SK-N-SH (cell line): ENCODE measurements around the gene CPNE4. TPM values are rescaled to one million over a fixed set of nuclear protein-coding genes. Genes with fewer than 3 reads are reported as not detected.

Experiments used
- CTCF ChIA-PET: fragments of 300-600, 350-600 bp; formaldehyde crosslinking; extraction: SDS; loops from one replicate; lab custom pipeline; 2021; lab: Yijun Ruan, JAX
- POLR2A ChIA-PET: fragments of 350-600 bp; sonication (Branson Sonifier 250); formaldehyde crosslinking; extraction: SDS; loops from one replicate; lab custom pipeline; 2020; ENCODE audit warnings: antibody characterized with exemption, inconsistent platforms; lab: Yijun Ruan, JAX
- DNase-seq: peaks from one replicate; pipeline ENCODE4 v3.0.0; 2012
- H2AFZ ChIP-seq: fragments of 200-600 bp; sonication (generic); 2 replicates; pipeline ENCODE4 v1.8.1; 2016; ENCODE audit warnings: antibody characterized with exemption, mild to moderate bottlenecking, low read depth
- H3F3A ChIP-seq: fragments of 200-600 bp; sonication (generic); replicated peaks from 2 replicates; pipeline ENCODE3; 2016; ENCODE audit warnings: antibody characterized with exemption, mild to moderate bottlenecking; ENCODE audit not compliant: insufficient read depth
- H3K27ac ChIP-seq, 2 experiments: fragments of 200-500 bp in 1 of 2; fragments of 200-600 bp in 1 of 2; sonication (Bioruptor generic) in 1 of 2; sonication (generic), shearing (Covaris generic) in 1 of 2; 2 replicates each; pipeline versions ENCODE4 v1.5.1 to v1.6.1; 2014 to 2016; ENCODE audit warnings: low read depth in 2 of 2, inconsistent platforms in 1 of 2, low read length in 1 of 2, mild to moderate bottlenecking in 1 of 2, mixed read lengths in 1 of 2
- H3K27me3 ChIP-seq: fragments of 200-600 bp; sonication (generic), shearing (Covaris generic); 2 replicates; pipeline ENCODE4 v1.6.1; 2016; ENCODE audit warnings: mixed run types; ENCODE audit not compliant: insufficient read depth
- H3K36me3 ChIP-seq, 2 experiments: fragments of 200-500 bp in 1 of 2; fragments of 200-600 bp in 1 of 2; sonication (Bioruptor generic) in 1 of 2; sonication (generic) in 1 of 2; replicated peaks in 1 of 2; 2 replicates each; pipeline versions ENCODE3 to v1.5.1; 2014 to 2016; ENCODE audit warnings: low read length in 1 of 2, mild to moderate bottlenecking in 1 of 2; ENCODE audit not compliant: insufficient read depth in 2 of 2, control insufficient read depth in 1 of 2
- H3K4me1 ChIP-seq, 2 experiments: fragments of 200-500 bp in 1 of 2; fragments of 200-600 bp in 1 of 2; sonication (Bioruptor generic) in 1 of 2; sonication (generic), shearing (Covaris generic) in 1 of 2; 2 replicates each; pipeline versions ENCODE4 v1.5.1 to v1.6.1; 2014 to 2016; ENCODE audit warnings: low read depth in 1 of 2, low read length in 1 of 2, mixed run types in 1 of 2; ENCODE audit not compliant: insufficient read depth in 2 of 2, control insufficient read depth in 1 of 2
- H3K4me2 ChIP-seq: fragments of 200-600 bp; sonication (generic), shearing (Covaris generic); 2 replicates; pipeline ENCODE4 v1.6.1; 2017; ENCODE audit warnings: mixed run types
- H3K4me3 ChIP-seq, 2 experiments: fragments of 200-500 bp in 1 of 2; fragments of 200-600 bp in 1 of 2; sonication (Bioruptor generic) in 1 of 2; sonication (generic), shearing (Covaris generic) in 1 of 2; 2 replicates each; pipeline versions ENCODE4 v1.5.1 to v1.8.1; 2014 to 2016; ENCODE audit warnings: low read depth in 2 of 2, inconsistent platforms in 1 of 2, low read length in 1 of 2, mild to moderate bottlenecking in 1 of 2, mixed read lengths in 1 of 2, moderate library complexity in 1 of 2
- H3K79me2 ChIP-seq: fragments of 200-600 bp; sonication (generic); 2 replicates; pipeline ENCODE4 v1.8.1; 2017; ENCODE audit warnings: mild to moderate bottlenecking; ENCODE audit not compliant: insufficient read depth
- H3K9ac ChIP-seq: fragments of 200-600 bp; sonication (generic); 2 replicates; pipeline ENCODE4 v1.6.1; 2017; ENCODE audit warnings: mixed run types
- H3K9me2 ChIP-seq: fragments of 200-600 bp; sonication (generic); 2 replicates; pipeline ENCODE4 v1.6.1; 2017; ENCODE audit warnings: mixed run types
- H3K9me3 ChIP-seq: fragments of 200-600 bp; sonication (generic); 2 replicates; pipeline ENCODE4 v1.6.1; 2017; ENCODE audit warnings: mixed run types, mild to moderate bottlenecking, moderate library complexity
- H4K20me1 ChIP-seq: fragments of 200-600 bp; sonication (generic); 2 replicates; pipeline ENCODE4 v1.6.1; 2017; ENCODE audit warnings: mild to moderate bottlenecking, mixed run types; ENCODE audit not compliant: insufficient read depth
- EP300 ChIP-seq, 2 experiments: IDR thresholded peaks; 2 replicates each; pipeline versions ENCODE4 v1.4.0 to v1.6.1; 2012; ENCODE audit warnings: borderline replicate concordance in 1 of 2, low read depth in 1 of 2, low read length in 1 of 2
- FOSL2 ChIP-seq: IDR thresholded peaks from 2 replicates; pipeline ENCODE4 v1.4.0; 2012; ENCODE audit warnings: low read depth, mild to moderate bottlenecking, moderate library complexity, borderline replicate concordance
- FOXJ3 ChIP-seq: sonication (generic); formaldehyde crosslinking; IDR thresholded peaks from 2 replicates; pipeline ENCODE4 v1.5.1; 2020; ENCODE audit warnings: mild to moderate bottlenecking, missing genetic modification reagents
- FOXM1 ChIP-seq: IDR thresholded peaks from 2 replicates; pipeline ENCODE4 v1.4.0; 2012; ENCODE audit warnings: low read depth, mild to moderate bottlenecking
- GATA2 ChIP-seq: sonication (generic); formaldehyde crosslinking; IDR thresholded peaks from 2 replicates; pipeline ENCODE4 v1.5.0; 2020; ENCODE audit warnings: mild to moderate bottlenecking, missing genetic modification reagents
- JUND ChIP-seq: IDR thresholded peaks from 2 replicates; pipeline ENCODE4 v1.4.0; 2012
- MXI1 ChIP-seq: IDR thresholded peaks from 2 replicates; pipeline ENCODE4 v1.6.1; 2012; ENCODE audit warnings: mild to moderate bottlenecking, low read depth, low read length, improper control_type of control experiment
- POLR2AphosphoS5 ChIP-seq: IDR thresholded peaks from 2 replicates; pipeline ENCODE4 v1.6.1; 2012; ENCODE audit warnings: low read depth, low read length
- SMC3 ChIP-seq: IDR thresholded peaks from 2 replicates; pipeline ENCODE4 v1.6.1; 2012; ENCODE audit warnings: low read depth, low read length, improper control_type of control experiment
- TAF1 ChIP-seq: IDR thresholded peaks from 2 replicates; pipeline ENCODE4 v1.6.1; 2012; ENCODE audit warnings: low read depth, mild to moderate bottlenecking, low read length, moderate library complexity, borderline replicate concordance
- YY1 ChIP-seq: IDR thresholded peaks from 2 replicates; pipeline ENCODE4 v1.4.0; 2012; ENCODE audit warnings: low read depth, mild to moderate bottlenecking
- WGBS: methylation state at CpG from one replicate; pipeline ENCODE4 v1.1.6; 2017; ENCODE audit warnings: low lambda C conversion rate; 5-methylcytosine and 5-hydroxymethylcytosine counted together
- polyA plus RNA-seq, 3 experiments: library from polyadenylated mRNA; depleted of rRNA; stranded (reverse); fragments of >200 nt; gene quantifications; 2 replicates each; pipeline ENCODE4 v1.2.3, GENCODE V29; 2012
- TF ChIP-seq, protein P1 (sequence below): fragments of 200-600 bp; sonication (generic); IDR thresholded peaks from 2 replicates; pipeline ENCODE4 v1.6.1; 2017; ENCODE audit warnings: antibody characterized with exemption, mild to moderate bottlenecking, moderate library complexity
- TF ChIP-seq, protein P2 (sequence below): IDR thresholded peaks from 2 replicates; pipeline ENCODE4 v1.4.0; 2012; ENCODE audit warnings: low read depth, borderline replicate concordance

The CPNE4 gene
- polyA plus RNA-seq, 1 of the 3 experiments (the other 2 are of a cell fraction): not detected

DNA sequence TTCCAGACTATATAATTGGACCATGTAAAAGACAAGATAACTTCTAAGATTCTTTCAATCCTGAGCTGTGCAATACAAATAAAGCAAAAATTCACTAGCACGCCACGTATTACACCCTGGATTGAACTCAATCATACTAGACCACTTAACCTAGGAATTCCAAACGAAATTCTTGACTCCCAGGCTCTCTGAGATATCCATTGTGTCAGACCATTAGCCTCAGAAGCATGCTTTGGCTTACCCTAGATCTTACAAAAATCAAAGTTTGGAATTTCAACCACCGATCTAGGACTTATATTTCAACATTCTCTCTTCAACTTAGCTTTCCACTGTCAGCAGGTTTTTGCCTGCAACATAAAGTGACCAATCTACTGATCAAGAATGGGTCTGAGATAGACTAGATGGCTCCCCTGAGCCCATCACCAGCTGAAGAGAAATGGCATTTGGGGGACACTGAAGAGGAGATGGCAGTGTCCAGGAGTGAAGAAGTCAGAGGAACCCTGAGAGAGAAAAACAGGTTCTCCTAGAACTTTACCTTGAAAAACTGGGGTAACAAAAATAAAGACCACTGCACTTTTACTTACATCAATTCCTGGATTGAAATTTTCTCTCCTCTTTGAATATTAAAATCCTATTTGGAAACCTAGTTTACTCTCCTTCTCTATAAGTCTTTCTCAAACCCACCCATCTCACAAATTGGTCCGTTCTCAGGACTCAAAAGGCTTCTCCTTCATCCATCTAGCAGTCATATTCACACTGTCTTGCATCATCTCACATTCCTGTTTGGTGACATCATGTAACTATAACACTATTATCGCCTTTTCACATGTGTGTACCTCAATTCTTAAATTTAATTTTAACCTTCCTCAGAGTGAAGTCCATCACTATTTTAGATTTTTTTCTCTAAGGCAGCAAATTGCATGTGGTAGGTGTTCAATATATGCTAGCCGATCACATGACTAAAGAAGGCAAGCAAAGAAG, 18.5 kb downstream of the CPNE4 start:
- no peaks in the 10 kb centered on the region for H3K36me3 ChIP-seq
- H3K79me2 ChIP-seq: no peaks in the 10 kb centered on the region
- 36% methylated on average over 7 of the region's 7 CpGs for WGBS

DNA sequence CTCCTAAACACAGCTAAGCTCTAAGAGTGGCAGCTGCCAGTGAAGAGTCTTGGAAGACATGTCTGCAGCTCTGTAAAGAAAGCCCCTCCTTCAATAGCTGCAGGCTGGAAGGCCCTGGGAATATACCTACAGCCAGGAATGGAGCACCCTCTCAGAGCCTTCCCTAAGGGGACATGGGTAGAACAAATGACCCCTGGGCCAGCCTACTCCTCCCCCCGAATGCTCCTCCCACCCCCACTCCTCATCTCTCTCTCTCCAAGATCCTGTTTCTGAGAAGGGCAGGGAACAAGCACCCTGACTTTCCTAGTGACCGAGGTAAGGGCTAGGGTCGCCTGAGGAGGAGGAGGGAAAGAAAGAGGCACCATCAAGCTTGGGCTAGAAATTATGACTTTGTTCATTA, 20.7 kb downstream of the CPNE4 start:
- CTCF ChIA-PET: interaction anchor here (1.3 to 3.4 kb wide), 3 partner anchors 16 to 981 kb away, joined by 4 to 10 read pairs (median 9); partner anchors contain the start of gene CPNE4
- 27% methylated on average over 3 of the region's 3 CpGs for WGBS

More for the DNA sequence above, 18.5 kb downstream of the CPNE4 start:
- H3K27me3 ChIP-seq: no peaks in the 10 kb centered on the region
- H3F3A ChIP-seq: no peaks in the 10 kb centered on the region
- H3K4me2 ChIP-seq: no peak overlapping the region
- DNase-seq: no peak
- H3K4me3 ChIP-seq: no peak overlapping the region
- H3K9me2 ChIP-seq: no peaks in the 10 kb centered on the region
- ChIA-PET CTCF (interaction anchor here (0.8 to 3.4 kb wide), 3 partner anchors 9 to 21 kb away, joined by 4 to 9 read pairs (median 5); partner anchors contain the start of gene CPNE4), POLR2A (no interaction called here)
- H4K20me1 ChIP-seq: no peaks in the 10 kb centered on the region
- H3K27ac ChIP-seq: no peak overlapping the region
- no peaks in the 10 kb centered on the region for H3K9me3 ChIP-seq
- no peak overlapping the region for H3K9ac ChIP-seq
- no peak overlapping the region for H2AFZ ChIP-seq
- no peak for TF ChIP-seq FOSL2
- no peak for TF ChIP-seq YY1
- TF ChIP-seq FOXM1: no peak
- TF ChIP-seq EP300 (IDR thresholded peaks at IDR 0.05; ENCODE audit: borderline replicate concordance in 1 of 2, low read depth in 1 of 2, low read length in 1 of 2): no peak
- TF ChIP-seq, protein P1, sequence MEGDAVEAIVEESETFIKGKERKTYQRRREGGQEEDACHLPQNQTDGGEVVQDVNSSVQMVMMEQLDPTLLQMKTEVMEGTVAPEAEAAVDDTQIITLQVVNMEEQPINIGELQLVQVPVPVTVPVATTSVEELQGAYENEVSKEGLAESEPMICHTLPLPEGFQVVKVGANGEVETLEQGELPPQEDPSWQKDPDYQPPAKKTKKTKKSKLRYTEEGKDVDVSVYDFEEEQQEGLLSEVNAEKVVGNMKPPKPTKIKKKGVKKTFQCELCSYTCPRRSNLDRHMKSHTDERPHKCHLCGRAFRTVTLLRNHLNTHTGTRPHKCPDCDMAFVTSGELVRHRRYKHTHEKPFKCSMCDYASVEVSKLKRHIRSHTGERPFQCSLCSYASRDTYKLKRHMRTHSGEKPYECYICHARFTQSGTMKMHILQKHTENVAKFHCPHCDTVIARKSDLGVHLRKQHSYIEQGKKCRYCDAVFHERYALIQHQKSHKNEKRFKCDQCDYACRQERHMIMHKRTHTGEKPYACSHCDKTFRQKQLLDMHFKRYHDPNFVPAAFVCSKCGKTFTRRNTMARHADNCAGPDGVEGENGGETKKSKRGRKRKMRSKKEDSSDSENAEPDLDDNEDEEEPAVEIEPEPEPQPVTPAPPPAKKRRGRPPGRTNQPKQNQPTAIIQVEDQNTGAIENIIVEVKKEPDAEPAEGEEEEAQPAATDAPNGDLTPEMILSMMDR: no peak
- no peak for TF ChIP-seq JUND
- no peak for TF ChIP-seq GATA2 (CRISPR knock-in tag)
- no peak for TF ChIP-seq POLR2AphosphoS5
- TF ChIP-seq, protein P2, sequence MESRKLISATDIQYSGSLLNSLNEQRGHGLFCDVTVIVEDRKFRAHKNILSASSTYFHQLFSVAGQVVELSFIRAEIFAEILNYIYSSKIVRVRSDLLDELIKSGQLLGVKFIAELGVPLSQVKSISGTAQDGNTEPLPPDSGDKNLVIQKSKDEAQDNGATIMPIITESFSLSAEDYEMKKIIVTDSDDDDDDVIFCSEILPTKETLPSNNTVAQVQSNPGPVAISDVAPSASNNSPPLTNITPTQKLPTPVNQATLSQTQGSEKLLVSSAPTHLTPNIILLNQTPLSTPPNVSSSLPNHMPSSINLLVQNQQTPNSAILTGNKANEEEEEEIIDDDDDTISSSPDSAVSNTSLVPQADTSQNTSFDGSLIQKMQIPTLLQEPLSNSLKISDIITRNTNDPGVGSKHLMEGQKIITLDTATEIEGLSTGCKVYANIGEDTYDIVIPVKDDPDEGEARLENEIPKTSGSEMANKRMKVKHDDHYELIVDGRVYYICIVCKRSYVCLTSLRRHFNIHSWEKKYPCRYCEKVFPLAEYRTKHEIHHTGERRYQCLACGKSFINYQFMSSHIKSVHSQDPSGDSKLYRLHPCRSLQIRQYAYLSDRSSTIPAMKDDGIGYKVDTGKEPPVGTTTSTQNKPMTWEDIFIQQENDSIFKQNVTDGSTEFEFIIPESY: no peak
- no peak for TF ChIP-seq TAF1
- TF ChIP-seq, all 33 proteins: peak for 0
- no peaks in the 10 kb centered on the region for H3K4me1 ChIP-seq

More for the DNA sequence above, 20.7 kb downstream of the CPNE4 start:
- no peaks in the 10 kb centered on the region for H3K9me3 ChIP-seq
- no peak for DNase-seq
- H4K20me1 ChIP-seq: no peaks in the 10 kb centered on the region
- no peaks in the 10 kb centered on the region for H3F3A ChIP-seq
- POLR2A ChIA-PET: no interaction called here
- H3K9me2 ChIP-seq: no peaks in the 10 kb centered on the region
- H3K9ac ChIP-seq: no peak overlapping the region
- H3K27me3 ChIP-seq: no peaks in the 10 kb centered on the region
- H3K27ac ChIP-seq: no peak overlapping the region
- H3K4me3 ChIP-seq: no peak overlapping the region
- no peaks in the 10 kb centered on the region for H3K36me3 ChIP-seq
- peaks cover 0 to 4% of the 10 kb centered on the region in 2 experiments; a peak in 1 of 4 replicates for H3K4me1 ChIP-seq
- H3K4me2 ChIP-seq: no peak overlapping the region
- no peaks in the 10 kb centered on the region for H3K79me2 ChIP-seq
- H2AFZ ChIP-seq: no peak overlapping the region
- TF ChIP-seq, protein P1: no peak
- no peak for TF ChIP-seq FOXJ3 (CRISPR knock-in tag)
- TF ChIP-seq SMC3: no peak
- no peak for TF ChIP-seq FOSL2
- TF ChIP-seq GATA2 (CRISPR knock-in tag): no peak
- TF ChIP-seq MXI1: no peak
